Mucosa of rectum (tissue), 2 donors: ENCODE results near the gene GH1.
A peak's percentile ranks its signal among the peaks of the same experiment; 100 is the strongest.

Experiments
- H3K27ac ChIP-seq, 2 donors: one replicate each; pipeline ENCODE4 v1.7.0; 2013; ENCODE audit warnings: inconsistent platforms in 2 of 2, low read depth in 2 of 2, low read length in 2 of 2
- H3K27me3 ChIP-seq, 2 donors: one replicate each; pipeline ENCODE4 v1.7.0; 2013; ENCODE audit warnings: low read length in 2 of 2; ENCODE audit not compliant: control insufficient read depth in 2 of 2, insufficient read depth in 2 of 2
- H3K36me3 ChIP-seq, 2 donors: one replicate each; pipeline ENCODE4 v1.7.0; 2013; ENCODE audit warnings: low read length in 2 of 2; ENCODE audit not compliant: control insufficient read depth in 2 of 2, insufficient read depth in 2 of 2
- H3K4me1 ChIP-seq, 2 donors: one replicate each; pipeline ENCODE4 v1.7.0; 2013; ENCODE audit warnings: low read length in 2 of 2, mild to moderate bottlenecking in 1 of 2; ENCODE audit not compliant: control insufficient read depth in 2 of 2, insufficient read depth in 2 of 2
- H3K4me3 ChIP-seq, 2 donors: one replicate each; pipeline ENCODE4 v1.7.0; 2013; ENCODE audit warnings: low read length in 2 of 2
- H3K9ac ChIP-seq, 2 donors: one replicate each; pipeline ENCODE4 v1.7.0; 2013; ENCODE audit warnings: low read length in 2 of 2, low read depth in 1 of 2, mild to moderate bottlenecking in 1 of 2
- H3K9me3 ChIP-seq, 2 donors: one replicate each; pipeline ENCODE4 v1.7.0; 2013; ENCODE audit warnings: low read length in 2 of 2; ENCODE audit not compliant: control insufficient read depth in 2 of 2
- donor health status: healthy.
- donor health status: Normal muscosa, but diverticular disease.

GH1 gene

DNA sequence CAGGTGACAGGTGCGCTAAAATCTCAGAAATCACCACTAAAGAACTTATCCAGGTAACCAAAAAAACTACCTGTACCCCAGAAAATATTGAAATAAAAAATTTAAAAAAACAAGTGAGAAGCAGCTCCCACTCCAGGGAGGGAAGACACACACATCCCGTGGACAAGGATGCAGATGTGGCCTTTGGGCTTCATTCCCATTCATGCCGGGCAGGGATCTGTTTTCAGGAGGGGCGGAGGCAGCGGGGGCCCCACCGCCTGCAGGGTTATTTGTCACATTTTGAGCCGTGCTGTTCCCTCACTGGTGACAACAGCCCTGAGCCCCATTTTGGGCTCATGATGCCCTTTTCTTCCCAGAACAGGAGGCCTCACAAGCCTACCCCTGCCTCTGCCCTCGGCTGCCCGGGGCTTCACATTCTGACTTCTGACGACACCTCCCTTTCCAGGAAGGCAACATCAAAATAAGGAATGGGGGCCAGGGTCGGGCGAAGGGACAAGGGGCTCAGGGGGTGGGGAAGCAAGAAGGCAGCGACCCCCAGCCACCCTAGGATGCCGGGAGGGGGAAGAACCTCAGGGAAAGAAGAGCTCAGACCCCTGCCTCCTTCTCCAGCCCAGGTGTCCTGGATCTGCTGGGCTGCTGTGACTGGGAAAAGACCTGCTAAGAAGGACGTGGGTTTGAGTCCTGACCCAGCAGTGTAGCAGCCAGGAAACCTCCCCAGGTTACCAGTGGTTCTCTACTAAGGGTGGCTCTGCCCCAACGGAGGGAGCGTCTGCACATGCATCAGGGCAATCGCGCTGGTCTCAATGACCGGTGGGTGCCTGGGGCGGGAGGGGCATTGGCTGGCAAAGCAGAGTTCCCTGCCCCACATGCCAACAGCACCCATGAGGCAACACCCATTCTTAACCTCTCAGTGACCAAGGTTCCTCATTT lies 15.8 kb upstream of the GH1 start:
- no peak overlapping the region for H3K27ac ChIP-seq

DNA sequence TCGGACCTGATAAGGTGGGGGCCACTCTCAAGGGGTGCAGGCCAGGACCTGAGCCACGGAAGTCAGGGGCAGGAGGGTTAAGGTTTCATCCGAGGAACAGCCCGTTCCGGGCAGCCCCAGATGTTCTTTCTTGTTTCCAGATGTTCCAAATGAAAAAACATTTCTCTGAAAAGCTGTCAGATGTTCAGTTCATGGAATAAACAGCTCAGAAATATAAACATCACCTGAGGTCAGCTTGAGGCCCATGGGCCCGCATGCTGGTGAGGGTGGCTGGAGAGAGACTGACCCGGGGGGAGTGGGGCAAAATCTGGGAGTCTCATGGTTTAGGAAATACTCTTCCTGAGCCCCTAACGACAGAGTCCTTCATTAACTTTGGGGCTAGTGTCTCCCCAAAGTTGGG lies 15.0 kb upstream of the GH1 start:
- no peak overlapping the region for H3K9ac ChIP-seq
- no peaks in the 10 kb centered on the region for H3K27me3 ChIP-seq
- peaks cover 5 to 6% of the 10 kb centered on the region in 2 donors for H3K4me1 ChIP-seq
- H3K9me3 ChIP-seq = no peaks in the 10 kb centered on the region
- peaks cover 0 to 5% of the 10 kb centered on the region in 2 donors for H3K36me3 ChIP-seq
- H3K27ac ChIP-seq = no peak overlapping the region
- no peak overlapping the region for H3K4me3 ChIP-seq

More for the DNA sequence above, 15.8 kb upstream of the GH1 start:
- Histone ChIP-seq H3K36me3 (peaks cover 0 to 3% of the 10 kb centered on the region in 2 donors), H3K4me1 (peaks cover 5 to 6% of the 10 kb centered on the region in 2 donors), H3K9me3 (no peaks in the 10 kb centered on the region), H3K4me3 (no peak overlapping the region), H3K9ac (no peak overlapping the region), H3K27me3 (no peaks in the 10 kb centered on the region)

- no peaks in the 10 kb centered on the region for H3K27me3 ChIP-seq
- peaks cover 5 to 6% of the 10 kb centered on the region in 2 donors for H3K4me1 ChIP-seq
- H3K27ac ChIP-seq = peak overlapping the region in 1 of 2 donors; percentile 61
- H3K9ac ChIP-seq = peak overlapping the region in 1 of 2 donors; percentile 5
- H3K4me3 ChIP-seq = no peak overlapping the region
- H3K9me3 ChIP-seq = no peaks in the 10 kb centered on the region
- peaks cover 0 to 5% of the 10 kb centered on the region in 2 donors for H3K36me3 ChIP-seq
Measured at GRCh38 chr17:63932721-63933120, 14.1 kb upstream of the GH1 start.

GRCh38 chr17:63931981-63932561 lies 13.4 kb upstream of the GH1 start, which contains the start of gene CD79B:
Gene CD79B (minus strand): TSS chr17:63932331. CDS start chr17:63932261, 70 bp downstream.
- Histone ChIP-seq H3K36me3 (peaks cover 0 to 5% of the 10 kb centered on the region in 2 donors), H3K27ac (peak within 1 kb of the TSS; percentile 41 to 61), H3K4me1 (peaks cover 5 to 6% of the 10 kb centered on the region in 2 donors), H3K9ac (peak within 1 kb of the TSS in 1 of 2 donors; percentile 56), H3K27me3 (no peaks in the 10 kb centered on the region), H3K4me3 (peak within 1 kb of the TSS; percentile 45 to 69), H3K9me3 (no peaks in the 10 kb centered on the region)

- H3K36me3 ChIP-seq = peaks cover 0 to 5% of the 10 kb centered on the region in 2 donors
- H3K4me3 ChIP-seq = peak overlapping the region; percentile 39 to 69
- peak overlapping the region in 1 of 2 donors; percentile 56 for H3K9ac ChIP-seq
- H3K27ac ChIP-seq = peak overlapping the region; percentile 41 to 61
- no peaks in the 10 kb centered on the region for H3K9me3 ChIP-seq
- H3K4me1 ChIP-seq = peaks cover 5 to 6% of the 10 kb centered on the region in 2 donors
- no peaks in the 10 kb centered on the region for H3K27me3 ChIP-seq
Measured at GRCh38 chr17:63930951-63931575, 12.4 kb upstream of the GH1 start.

DNA sequence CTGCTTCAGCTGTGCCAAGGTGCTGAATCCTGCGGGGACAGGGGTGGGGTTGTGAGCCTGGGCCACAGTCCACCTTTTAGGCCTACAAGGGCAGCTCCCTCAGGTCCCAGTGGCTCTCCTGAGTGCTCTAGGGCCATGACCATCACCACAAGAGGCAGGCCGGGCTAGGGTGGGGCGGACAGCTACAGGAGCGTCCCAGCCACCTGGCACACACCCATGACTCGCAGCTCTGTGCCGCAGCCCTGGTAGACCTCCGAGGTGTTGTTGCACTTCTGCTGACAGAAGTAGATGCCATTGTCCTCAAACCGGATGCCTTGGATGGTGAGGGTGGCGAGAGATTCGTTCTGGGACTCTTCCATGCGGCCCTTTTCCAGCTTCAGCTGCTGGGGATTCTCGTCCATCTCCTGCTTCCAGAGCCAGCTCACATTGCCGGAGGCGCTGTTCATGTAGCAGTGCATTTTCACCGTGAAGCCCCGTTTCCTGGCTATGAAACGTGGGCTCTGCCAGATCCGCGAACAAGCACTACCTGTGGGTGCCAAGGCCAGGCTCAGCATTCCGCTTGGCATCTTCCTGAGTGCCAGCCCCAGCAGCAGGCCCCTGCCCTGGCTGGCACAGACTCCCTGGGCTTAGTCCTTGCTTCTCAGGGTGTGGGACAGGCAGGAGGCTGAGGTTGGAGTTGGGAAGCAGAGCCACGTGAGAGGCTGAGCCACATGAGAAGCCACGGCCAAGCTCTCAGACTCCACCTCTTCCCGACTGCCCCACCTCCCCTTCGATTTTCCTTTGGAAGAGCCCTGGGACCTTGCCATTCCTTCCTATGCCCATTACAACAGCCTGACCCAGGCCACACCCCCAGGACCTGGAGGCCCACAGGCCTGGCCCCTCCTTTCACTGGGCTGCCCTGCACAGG lies 11.5 kb upstream of the GH1 start:
- H3K9ac ChIP-seq = no peak overlapping the region
- no peaks in the 10 kb centered on the region for H3K9me3 ChIP-seq
- no peaks in the 10 kb centered on the region for H3K27me3 ChIP-seq
- H3K4me1 ChIP-seq = peaks cover 5 to 6% of the 10 kb centered on the region in 2 donors
- H3K36me3 ChIP-seq = peaks cover 0 to 5% of the 10 kb centered on the region in 2 donors
- H3K4me3 ChIP-seq = peak overlapping the region in 1 of 2 donors; percentile 69
- H3K27ac ChIP-seq = no peak overlapping the region

- H3K36me3 ChIP-seq = peaks cover 0 to 5% of the 10 kb centered on the region in 2 donors
- H3K9ac ChIP-seq = no peak overlapping the region
- no peaks in the 10 kb centered on the region for H3K9me3 ChIP-seq
- peaks cover 5 to 6% of the 10 kb centered on the region in 2 donors for H3K4me1 ChIP-seq
- H3K27ac ChIP-seq = no peak overlapping the region
- H3K4me3 ChIP-seq = peak overlapping the region in 1 of 2 donors; percentile 20
- no peaks in the 10 kb centered on the region for H3K27me3 ChIP-seq
Measured at GRCh38 chr17:63928966-63929695, 10.5 kb upstream of the GH1 start.

DNA sequence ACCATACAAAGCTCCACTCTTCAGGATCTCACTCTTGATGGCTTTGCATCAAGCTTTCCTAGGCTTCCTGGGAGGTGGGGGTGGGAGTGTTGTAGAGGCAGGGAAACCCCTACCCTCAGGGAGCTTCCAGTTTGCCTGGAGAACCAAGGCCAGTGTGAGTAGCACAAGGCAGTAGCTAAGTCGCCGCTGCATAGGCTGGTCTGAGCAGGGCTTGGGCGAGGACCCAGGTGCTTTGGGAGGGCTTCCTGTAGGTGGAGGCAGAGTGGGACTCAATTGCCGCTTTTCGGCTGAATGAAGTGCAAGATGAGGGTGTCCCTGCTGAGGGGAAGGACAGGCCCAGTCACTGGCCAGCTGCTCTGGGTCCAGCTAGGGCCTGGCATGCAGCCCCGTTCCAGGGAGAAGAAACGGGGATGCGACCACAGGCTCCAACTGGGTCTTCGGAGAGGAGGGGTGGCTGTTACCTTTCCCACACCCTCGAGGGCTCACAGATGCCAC lies 9.6 kb upstream of the GH1 start:
- Histone ChIP-seq H3K27ac (peak overlapping the region in 1 of 2 donors; percentile 16), H3K9ac (no peak overlapping the region), H3K36me3 (peaks cover 0 to 5% of the 10 kb centered on the region in 2 donors), H3K4me1 (peaks cover 5 to 6% of the 10 kb centered on the region in 2 donors), H3K27me3 (no peaks in the 10 kb centered on the region), H3K9me3 (no peaks in the 10 kb centered on the region), H3K4me3 (no peak overlapping the region)
